Skeletal muscle tissue (tissue), 4 donors: ENCODE data around the gene CCND2. TPM values are rescaled to one million over a fixed set of nuclear protein-coding genes. Genes with fewer than 3 reads are reported as not detected.

Experiments
- H3K27ac ChIP-seq: one replicate; pipeline ENCODE4 v1.7.0; 2013; ENCODE audit warnings: mild to moderate bottlenecking, low read depth, low read length, inconsistent platforms
- H3K27me3 ChIP-seq, 3 donors: one replicate each; pipeline ENCODE4 v1.7.0; 2013; ENCODE audit warnings: low read length in 3 of 3; ENCODE audit not compliant: control insufficient read depth in 3 of 3, insufficient read depth in 3 of 3
- H3K36me3 ChIP-seq, 3 donors: one replicate each; pipeline ENCODE4 v1.7.0; 2013; ENCODE audit warnings: low read length in 3 of 3; ENCODE audit not compliant: control insufficient read depth in 3 of 3, insufficient read depth in 3 of 3
- H3K4me1 ChIP-seq, 3 donors: one replicate each; pipeline ENCODE4 v1.7.0; 2013; ENCODE audit warnings: low read length in 3 of 3, mild to moderate bottlenecking in 3 of 3; ENCODE audit not compliant: control insufficient read depth in 3 of 3, insufficient read depth in 3 of 3
- H3K4me3 ChIP-seq, 3 donors: one replicate each; pipeline ENCODE4 v1.7.0; 2013; ENCODE audit warnings: low read length in 3 of 3
- H3K9ac ChIP-seq, 3 donors: one replicate each; pipeline ENCODE4 v1.7.0; 2013; ENCODE audit warnings: low read length in 3 of 3, mild to moderate bottlenecking in 3 of 3, moderate library complexity in 2 of 3, low read depth in 1 of 3
- H3K9me3 ChIP-seq, 3 donors: one replicate each; pipeline ENCODE4 v1.7.0; 2013; ENCODE audit warnings: low read length in 3 of 3; ENCODE audit not compliant: control insufficient read depth in 3 of 3
- total RNA-seq: library from RNA; depleted of rRNA; stranded (reverse); fragments of >200 nt; gene quantifications from one replicate; pipeline ENCODE4 v1.2.3, GENCODE V29; 2014
- donor health status: Osteomylitis.

The CCND2 gene
- total RNA-seq, 1 donor from 2014 or later: 152 TPM

DNA sequence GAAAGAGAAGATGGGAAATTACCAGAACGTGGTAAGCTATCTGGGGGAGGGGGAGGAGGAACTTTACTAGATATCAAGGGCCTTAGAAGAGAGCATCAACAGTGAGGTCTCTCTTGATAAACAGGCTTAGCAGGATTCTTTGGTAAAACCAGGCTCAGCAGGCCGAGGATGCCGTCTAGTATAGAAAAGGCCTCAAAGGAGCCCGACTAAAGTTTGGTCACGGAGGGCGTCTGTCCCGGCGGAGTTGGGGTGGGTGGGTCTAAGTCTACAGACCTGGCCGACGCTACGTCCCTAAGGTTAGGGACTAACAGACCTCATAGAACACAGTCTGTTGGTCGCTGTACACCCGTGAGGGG lies 46.9 kb downstream of the CCND2 start:
- Histone ChIP-seq H3K27ac (peak overlapping the region; percentile 86), H3K4me3 (peak overlapping the region; percentile 92 to 95 (median 93)), H3K27me3 (no peaks in the 10 kb centered on the region), H3K4me1 (peaks cover 10 to 22% (median 15%) of the 10 kb centered on the region in 3 donors), H3K9ac (peak overlapping the region; percentile 89 to 94 (median 93)), H3K36me3 (peaks cover 3 to 4% (median 3%) of the 10 kb centered on the region in 3 donors), H3K9me3 (no peaks in the 10 kb centered on the region)

DNA sequence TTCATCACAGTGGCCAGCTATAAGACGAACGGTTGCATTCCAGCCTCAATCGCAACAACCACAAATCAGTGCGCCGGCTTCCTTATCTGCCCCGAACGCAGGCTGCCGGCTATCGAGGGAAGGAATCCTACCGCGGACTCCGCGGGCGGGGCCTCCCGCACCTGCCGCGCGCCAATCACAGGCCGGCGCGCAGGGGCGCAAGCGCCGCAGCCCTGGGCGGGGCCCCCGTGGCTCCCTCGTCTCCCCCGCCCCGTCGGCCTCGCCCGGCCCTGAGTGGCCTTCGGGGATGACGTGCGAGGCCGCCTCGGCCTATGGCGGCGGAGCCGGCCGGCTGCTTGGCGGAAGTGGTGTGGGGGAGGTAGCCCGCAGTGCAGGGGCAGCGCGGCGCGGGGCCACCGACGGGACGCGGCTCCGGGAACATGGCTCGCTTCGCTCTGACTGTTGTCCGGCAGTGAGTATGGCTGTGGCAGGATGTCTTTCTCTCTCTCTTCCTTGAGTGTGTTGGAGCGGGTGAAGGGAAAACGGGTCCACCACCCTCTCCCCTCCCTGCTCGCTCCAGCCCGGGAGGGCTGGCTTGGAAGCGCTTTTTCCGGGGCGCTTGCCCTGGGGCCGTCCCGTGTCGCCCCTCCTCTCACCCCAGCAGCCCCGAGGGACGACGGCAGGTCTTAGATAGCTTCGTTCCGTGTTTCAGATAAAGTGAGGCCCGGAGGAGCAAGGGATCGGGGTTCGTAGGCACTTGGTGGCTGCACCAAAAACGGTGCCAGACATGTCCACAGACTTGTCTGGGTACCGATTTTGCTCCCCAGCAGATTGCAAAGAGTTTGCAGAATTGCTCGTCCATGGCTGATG lies 47.5 kb downstream of the CCND2 start, which contains the start of gene TIGAR:
Gene TIGAR (plus strand): TSS at position 361 of the 849 bp plus-strand sequence. CDS start 59 bp downstream, at position 420.
- Histone ChIP-seq H3K9ac (peak within 1 kb of the TSS; percentile 91 to 97 (median 94)), H3K9me3 (no peaks in the 10 kb centered on the region), H3K36me3 (peaks cover 3 to 4% (median 3%) of the 10 kb centered on the region in 3 donors), H3K4me3 (peak within 1 kb of the TSS; percentile 95), H3K27ac (peak within 1 kb of the TSS; percentile 86), H3K4me1 (peaks cover 10 to 25% (median 15%) of the 10 kb centered on the region in 3 donors), H3K27me3 (no peaks in the 10 kb centered on the region)

DNA sequence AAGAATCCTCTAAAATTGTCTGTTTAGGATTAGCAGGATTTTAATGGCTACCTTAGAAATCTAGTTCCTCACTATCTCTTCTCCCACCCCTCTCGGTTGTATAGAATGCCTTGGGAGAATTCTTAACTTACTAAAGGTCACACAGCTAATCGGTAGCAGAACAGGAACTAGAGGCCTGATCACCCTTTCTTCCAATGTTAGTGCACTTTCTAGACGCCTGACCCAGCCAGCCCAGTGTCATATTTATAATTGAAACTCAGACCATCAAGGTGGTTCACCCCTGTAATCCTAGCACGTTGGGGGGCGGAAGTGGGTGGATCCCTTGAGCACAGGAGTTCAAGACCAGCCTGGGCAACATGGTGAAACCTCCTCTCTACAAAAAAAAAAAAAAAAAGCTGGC lies 49.2 kb downstream of the CCND2 start:
- H3K9me3 ChIP-seq: no peaks in the 10 kb centered on the region
- H3K9ac ChIP-seq: no peak overlapping the region
- peaks cover 3 to 4% (median 3%) of the 10 kb centered on the region in 3 donors for H3K36me3 ChIP-seq
- peaks cover 10 to 25% (median 15%) of the 10 kb centered on the region in 3 donors for H3K4me1 ChIP-seq
- no peak overlapping the region for H3K4me3 ChIP-seq
- no peak overlapping the region for H3K27ac ChIP-seq
- H3K27me3 ChIP-seq: no peaks in the 10 kb centered on the region

Other genes with a start within 250 kb of the CCND2 start
- gene TIGAR, start 47.5 kb downstream of the CCND2 start, total RNA-seq: 3.1 TPM
- under 0.01 TPM for gene FGF23, start 106.0 kb downstream of the CCND2 start, total RNA-seq
- gene FGF6, start 172.1 kb downstream of the CCND2 start, total RNA-seq: 16.2 TPM